Left cardiac atrium (tissue), 4 donors: ENCODE results near the gene LIPF. TPM values are rescaled to one million over a fixed set of nuclear protein-coding genes. Genes with fewer than 3 reads are reported as not detected.
"Not testable (repeated sequence)": the region's sequence is repeated elsewhere in the genome, so short reads cannot be mapped to it uniquely, and the experiment has no call there.

Source experiments
- ATAC-seq, 2 donors: fragments of 200-7000 bp; cut with Tn5 transposase; one replicate each; pipeline ENCODE4 v1.9.1; 2020; ENCODE audit warnings: mild to moderate bottlenecking in 2 of 2, moderate library complexity in 2 of 2
- DNase-seq: peaks from one replicate; pipeline ENCODE4 v3.0.0-alpha.2; 2020
- intact Hi-C, 2 donors: fragments of 100-400 bp; cut with DNase I; formaldehyde crosslinking; loops; one replicate each; pipeline versions ENCODE4 v1.14.1 to v1.15.1; 2022 to 2023
- total RNA-seq, 2 donors: library from RNA; stranded (reverse); fragmentation: NEBNext Ultra II Directional; extraction: Animal tissue kit (Norgen Biotek cat#: 25700); gene quantifications; one replicate each; pipeline ENCODE4 v1.2.1, GENCODE V29; 2021
- donor health status: DM: no; HTN: yes; CAD: no.
- donor health status: DM: no; HTN: yes; CAD: no; lungs with severe emphysema.
- donor health status: DM: yes; HTN: yes; CAD: no.
- donor health status: Dilated cardiomyopathy.

Gene LIPF
- total RNA-seq, 2 donors from 2014 or later, result not detected

DNA sequence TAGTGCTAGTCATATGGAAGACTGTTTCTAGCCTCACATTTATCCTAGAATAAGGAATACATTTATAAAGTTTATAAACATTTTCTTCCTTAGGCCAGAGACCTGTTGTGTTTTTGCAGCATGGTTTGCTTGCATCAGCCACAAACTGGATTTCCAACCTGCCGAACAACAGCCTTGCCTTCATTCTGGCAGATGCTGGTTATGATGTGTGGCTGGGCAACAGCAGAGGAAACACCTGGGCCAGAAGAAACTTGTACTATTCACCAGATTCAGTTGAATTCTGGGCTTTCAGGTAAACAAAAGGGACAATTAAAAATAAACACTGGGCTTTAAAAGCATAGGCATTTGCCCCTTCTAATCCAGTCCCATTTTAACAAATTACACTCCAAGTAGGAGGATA lies 4.2 kb downstream of the LIPF start:
- ATAC-seq (no peak), DNase-seq (no peak)
- intact Hi-C loops, result no loop called here

DNA sequence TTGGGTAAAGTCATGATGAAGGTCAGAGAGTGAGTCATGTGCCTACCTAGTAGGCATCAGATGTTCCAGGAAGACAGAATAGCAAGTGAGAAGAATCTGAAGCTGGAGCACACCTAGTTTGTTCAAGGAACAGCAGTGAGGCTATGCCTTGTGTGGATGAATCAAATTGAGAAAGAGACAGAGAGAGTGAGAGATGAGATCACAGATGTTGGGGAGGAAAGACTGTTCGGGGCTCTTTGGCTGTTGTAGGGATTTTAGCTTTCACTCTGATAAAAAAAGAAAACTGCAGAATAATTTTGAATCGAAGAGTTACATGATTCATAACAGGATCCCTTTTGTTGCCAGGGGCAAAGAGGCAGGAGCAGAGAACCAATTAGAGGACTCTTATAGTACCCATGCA lies 6.3 kb downstream of the LIPF start:
- DNase-seq (no peak), ATAC-seq (no peak)
- intact Hi-C loops, result no loop called here

DNA sequence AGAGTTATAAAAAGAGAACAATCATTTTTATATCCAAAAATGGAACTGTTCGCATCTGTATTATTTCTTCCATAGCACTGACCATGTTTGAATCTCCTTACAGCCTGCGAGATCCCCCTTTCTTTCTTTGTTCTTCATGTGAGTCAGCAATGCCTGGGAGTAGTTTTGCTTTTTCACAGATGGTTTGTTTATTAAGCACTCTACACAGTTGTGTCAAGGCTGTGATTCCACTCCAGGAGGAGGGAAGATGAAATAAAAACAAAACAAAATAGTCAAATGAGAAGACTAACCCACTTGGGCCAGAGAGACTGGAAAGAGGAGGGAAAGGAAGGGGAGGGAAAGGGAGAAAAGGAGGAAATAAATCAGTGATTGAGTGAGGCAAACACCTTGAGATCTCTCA lies 7.8 kb downstream of the LIPF start:
- ATAC-seq (no peak), DNase-seq (no peak)

DNA sequence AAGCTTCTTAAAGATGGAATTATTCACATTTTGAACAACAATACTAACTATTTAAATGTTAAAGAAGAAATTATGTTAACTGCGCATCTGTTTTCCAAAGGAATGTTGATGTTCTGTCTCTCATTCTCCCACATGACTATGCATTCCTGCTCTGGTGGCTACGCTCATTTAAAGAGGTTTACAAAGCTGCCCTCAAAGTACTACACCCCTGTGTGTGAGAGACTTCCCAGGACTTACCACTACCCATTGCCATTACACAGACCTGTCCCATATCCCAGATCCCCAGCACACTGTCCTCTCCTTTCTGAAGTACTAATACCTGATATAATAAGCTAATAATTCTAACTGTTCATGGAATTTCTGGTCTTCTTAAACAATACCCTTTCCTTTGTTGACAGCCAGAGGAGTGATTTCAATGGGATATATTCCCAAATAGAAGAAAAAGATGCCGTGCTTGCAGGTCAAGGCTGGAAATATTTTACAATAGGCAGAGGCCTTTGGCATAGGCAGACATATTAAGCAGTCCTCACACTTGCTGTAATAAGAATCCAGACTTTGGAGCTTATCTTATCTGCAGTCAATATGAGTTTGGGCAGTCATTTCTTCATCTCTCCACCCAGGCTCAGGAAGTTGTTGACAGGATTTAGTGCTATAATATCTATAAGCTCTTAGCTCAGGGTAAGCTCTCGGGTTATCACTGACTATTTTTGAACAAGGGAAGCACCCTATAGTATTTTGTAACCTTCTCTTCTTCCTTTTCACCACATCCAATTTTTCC lies 12.2 kb downstream of the LIPF start:
- DNase-seq (no peak), ATAC-seq (no peak)
- intact Hi-C loops, result no loop called here

More for the DNA sequence above, 7.8 kb downstream of the LIPF start:
- intact Hi-C loops, result no loop called here

DNA sequence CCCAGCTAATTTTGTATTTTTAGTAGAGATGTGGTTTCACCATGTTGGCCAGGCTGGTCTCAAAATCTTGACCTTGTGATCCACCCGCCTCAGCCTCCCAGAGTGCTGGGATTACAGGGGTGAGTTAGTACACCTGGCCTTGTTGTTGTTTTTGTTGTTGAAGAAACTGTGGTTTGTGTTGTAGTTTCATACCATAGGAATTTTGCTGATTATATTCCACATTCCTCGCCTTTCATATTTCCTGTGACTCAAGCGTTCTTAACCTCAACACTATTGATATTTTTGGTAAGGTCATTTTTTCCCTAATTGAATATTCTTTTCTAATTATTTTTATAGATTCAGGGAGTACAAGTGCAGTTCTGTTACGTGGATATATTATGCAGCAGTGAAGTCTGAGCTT lies 16.7 kb downstream of the LIPF start:
- DNase-seq (no peak), ATAC-seq (no peak)
- intact Hi-C loops, result loop anchor here in 1 of 2 donors (10.0 kb wide), 1 partner anchor 114 kb away; no protein-coding TSS in a partner anchor

DNA sequence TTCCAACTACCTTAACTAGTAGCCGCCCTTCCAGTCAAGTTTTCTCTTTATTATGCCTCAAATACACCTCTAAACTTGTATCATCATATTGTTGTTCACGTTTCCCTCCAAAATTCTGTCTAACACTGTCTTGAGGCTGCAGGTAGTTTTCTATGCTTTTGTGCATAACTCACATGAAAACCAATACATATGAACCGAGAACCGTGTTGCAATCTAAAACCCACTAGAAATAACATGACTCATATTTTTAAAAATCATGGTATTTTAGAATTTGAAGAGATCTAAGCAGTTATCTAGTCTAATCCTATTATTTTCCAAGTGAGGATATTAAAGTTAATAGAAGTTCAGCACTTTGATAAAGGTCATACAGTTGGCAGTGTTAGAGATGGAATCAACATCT lies 18.2 kb downstream of the LIPF start:
- no peak for DNase-seq
- intact Hi-C loops, result loop anchor here in 1 of 2 donors (10.0 kb wide), 1 partner anchor 112 kb away; no protein-coding TSS in a partner anchor
- no peak for ATAC-seq

DNA sequence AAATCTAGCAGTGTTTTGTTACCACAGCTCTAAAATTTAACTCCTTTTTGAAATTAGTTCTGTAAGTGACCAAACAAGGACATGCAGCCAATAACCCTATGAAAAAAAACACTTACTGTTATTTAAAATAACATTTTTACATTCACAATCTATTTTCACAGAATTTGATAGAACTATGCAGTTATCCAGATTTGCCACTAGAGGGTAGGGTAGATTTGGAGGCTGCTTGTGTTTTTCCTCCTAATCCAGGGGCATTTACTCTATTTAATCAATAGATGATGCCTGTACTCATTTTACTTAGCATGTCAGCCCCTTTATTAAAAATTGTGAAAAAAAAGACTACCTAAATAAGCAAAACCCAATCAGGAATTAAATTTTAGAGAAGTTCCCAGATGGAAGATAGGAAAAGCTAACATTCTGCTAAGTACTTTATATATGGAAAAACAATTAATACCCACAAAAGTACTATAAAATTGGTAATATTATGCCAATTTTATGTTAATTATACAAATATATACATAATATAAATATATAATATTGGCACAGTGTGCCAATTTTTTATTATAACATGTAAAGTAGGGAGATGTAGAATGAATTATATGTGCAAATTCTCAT lies 23.7 kb downstream of the LIPF start:
- ATAC-seq (no peak), DNase-seq (no peak)
- intact Hi-C loops, result loop anchor here (5.0 to 10.0 kb wide), 2 partner anchors 107 to 124 kb away; no protein-coding TSS in a partner anchor

DNA sequence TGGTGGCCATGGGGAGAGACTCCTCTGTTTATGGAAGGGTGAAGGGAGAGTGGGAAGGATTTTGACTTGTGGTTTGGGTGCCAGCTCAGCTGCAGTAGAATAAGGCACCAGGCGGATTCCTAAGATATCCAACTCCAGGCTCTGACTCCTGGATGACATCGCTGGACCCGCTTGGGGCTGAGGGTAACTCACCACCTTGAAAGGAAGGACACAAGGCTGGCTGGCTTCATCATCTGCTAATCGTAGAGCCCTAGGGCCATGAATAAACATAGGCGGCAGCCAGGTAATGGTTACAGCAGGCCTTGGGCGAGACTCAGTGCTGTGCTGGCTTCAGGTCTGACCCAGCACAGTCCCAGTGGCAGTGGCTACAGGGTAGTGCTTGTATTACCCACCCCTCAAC lies 25.1 kb downstream of the LIPF start:
- no peak for ATAC-seq
- intact Hi-C loops, result loop anchor here (5.0 to 10.0 kb wide), 2 partner anchors 105 to 123 kb away; no protein-coding TSS in a partner anchor
- no peak for DNase-seq

DNA sequence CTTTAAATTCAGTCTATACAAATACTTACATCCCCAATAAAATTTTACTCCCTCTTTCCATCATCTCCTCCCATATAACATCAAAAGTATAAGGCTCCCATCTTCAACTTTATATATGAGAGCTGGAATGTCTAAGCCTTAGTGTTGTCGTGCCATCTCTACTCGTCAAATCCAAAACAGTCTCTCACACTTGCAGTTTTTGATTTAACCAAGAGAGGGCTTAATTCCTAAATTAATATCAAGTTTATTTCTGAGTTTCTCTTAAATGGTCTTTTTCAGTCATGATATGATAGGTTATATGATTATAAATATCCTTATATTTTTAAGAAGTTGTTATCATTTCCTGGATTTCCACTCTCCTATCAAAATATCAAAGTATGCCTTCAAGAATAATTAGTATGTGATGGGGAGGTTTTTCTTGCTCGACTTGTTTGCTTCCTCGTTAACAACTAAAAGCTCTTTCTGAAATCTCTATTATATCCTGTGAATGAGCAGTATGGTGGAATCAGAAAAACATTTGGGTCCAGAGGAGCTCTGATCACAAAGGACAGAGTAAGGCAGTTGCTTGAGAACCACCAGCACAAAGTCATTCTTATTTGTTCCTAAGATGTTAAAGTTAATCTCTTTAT lies 29.3 kb downstream of the LIPF start:
- DNase-seq (no peak), ATAC-seq (no peak)
- intact Hi-C loops, result no loop called here

DNA sequence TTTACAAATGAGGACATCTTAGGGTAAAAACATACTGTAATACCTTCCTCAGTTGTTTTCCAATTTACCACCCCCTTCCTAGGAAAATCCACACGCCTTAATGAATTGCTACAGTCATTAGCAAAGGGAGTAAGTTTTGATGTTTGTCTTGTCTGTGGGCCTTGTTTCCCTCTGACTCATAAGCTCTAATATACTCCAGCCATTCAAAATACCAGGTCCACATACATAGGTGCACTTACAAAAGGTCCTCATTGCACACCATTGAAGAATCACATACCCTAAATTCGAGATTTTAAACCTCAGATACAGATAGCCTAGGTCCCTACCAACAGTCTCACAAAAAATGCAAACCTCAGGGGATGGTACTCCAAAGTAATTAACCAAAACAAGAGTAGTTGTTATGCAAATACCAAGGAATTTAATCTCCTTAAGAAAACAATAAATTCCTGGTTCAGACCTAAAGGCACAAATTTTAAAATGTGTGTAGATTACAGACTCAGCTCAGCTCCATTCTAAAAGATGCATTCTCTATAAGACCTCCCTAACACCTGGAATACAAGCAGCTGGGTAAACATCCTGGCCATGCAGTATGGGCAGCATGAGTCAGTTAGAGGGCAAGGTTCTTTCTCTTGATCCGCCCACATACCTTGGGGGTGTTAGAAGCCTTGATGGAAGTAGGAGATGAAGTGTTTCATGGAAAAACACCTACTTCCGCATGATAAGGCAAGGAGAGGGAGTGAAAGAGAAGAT lies 38.8 kb downstream of the LIPF start:
- no peak for ATAC-seq
- DNase-seq, result no peak
- intact Hi-C loops, result no loop called here

DNA sequence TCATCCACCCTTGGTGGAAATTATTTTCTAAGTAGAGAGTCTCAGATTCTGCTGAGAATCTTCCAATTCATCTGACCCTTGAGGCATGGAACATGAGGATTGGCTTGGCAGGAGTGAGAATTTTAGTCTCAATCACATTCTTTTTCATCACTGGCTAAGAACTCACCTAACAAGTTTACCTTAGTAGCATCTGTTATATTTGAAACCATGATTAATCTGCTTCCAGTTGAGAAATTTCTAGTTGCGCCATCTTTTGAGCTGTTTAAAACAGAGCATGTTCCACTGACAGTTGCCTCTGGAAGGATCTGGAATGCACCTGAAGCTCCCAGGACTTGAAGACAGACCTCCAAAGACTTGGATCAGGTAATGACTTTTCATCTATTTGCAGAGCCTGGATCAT lies 41.7 kb downstream of the LIPF start, which contains the start of gene LIPK:
Gene LIPK, plus strand, starts transcription at position 292 of the 400 bp plus-strand sequence. CDS start 18,295 bp downstream, outside the sequence.
- no peak for DNase-seq
- intact Hi-C loops, result no loop called here
- ATAC-seq, result no peak

DNA sequence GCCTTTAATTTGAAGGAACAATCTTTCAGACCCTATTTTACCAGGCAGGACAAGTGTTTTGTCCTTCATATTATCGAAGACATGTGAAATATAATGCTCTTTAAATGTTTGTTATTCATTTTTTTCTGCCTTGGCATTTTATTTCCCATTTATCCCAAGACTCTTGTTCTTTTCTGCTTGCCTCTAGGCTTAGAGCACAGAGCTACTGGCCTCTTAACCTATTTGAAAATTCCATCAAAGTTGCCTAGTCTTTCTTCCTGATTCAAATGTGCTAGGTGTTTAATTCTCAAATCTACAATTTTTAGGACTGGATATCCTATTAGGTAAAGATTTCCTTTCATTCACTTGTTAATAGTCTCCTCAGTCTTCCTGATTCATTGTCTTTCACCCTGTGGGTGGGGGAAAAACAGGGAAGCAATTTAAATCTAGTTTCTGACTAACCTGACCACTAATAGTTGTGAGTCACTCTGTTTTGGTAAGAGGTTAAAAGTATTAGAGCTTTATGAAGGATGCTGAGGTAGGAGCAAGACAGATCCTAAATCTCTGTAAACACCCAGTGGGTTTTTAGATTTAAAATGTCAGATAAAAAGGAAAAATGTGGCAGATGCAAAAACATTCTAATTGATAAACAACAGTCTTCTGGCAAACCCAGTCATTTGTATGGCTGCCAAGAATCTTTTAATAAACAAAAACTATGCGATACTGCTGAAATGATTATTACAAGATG lies 43.4 kb downstream of the LIPF start:
- intact Hi-C loops, result no loop called here
- DNase-seq (no peak), ATAC-seq (peak in 1 of 2 donors; percentile 80)

DNA sequence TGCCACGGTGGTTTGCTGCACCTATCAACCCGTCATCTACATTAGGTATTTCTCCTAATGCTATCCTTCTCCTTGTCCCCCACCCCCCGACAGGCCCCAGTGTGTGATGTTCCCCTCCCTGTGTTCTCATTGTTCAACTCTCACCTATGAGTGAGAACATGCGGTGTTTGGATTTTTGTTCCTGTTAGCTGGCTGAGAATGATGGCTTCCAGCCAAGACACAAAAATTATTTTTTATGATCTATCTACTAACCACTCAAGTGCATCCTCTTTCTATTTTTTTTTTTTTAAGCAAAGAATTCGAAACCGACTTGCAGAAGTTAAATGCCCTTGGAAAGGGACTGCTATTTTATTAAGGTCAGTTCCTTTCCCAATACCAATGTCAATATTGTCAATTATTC lies 45.1 kb downstream of the LIPF start:
- DNase-seq, ATAC-seq, intact Hi-C loops: not testable (repeated sequence)

DNA sequence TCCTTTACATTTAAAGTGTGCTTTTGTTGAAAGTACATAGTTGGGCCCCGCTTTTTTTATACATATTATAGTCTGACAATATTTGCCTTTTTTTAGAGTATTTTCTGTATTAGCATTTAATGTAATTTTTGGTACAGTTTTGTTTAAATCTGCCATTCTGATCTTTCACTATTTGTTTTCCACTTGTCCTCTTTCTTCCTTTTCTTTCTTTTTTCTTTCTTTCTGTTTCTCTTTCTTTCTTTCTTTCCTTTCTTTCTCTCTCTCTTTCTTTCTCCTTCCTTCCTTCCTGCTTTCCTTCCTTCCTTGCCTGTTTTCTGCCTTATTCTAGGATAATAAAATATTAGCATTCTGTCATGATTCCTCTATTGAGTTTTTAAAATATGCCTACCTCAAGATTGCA lies 51.3 kb downstream of the LIPF start:
- ATAC-seq (no peak), DNase-seq (no peak)
- intact Hi-C loops, result no loop called here

DNA sequence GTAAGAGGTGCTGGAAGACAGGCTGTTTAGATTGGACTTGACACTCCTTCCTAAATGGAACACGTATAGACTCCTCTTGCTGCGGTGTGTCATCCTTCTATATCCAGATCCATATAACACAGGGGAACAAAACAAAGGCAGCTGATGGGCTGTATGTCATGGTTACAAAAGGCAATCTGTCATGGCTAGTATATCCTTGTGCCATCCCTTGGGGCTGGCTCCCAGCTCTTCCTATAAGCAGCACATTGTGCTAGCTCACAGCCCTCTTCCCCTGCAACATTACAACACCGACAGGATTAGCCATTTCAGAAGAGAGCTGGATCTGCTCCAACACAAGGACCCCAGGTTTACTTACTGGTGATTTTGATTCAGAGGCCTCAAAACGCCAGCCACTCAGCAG lies 57.1 kb downstream of the LIPF start:
- DNase-seq (no peak), ATAC-seq (no peak)
- intact Hi-C loops, result no loop called here

DNA sequence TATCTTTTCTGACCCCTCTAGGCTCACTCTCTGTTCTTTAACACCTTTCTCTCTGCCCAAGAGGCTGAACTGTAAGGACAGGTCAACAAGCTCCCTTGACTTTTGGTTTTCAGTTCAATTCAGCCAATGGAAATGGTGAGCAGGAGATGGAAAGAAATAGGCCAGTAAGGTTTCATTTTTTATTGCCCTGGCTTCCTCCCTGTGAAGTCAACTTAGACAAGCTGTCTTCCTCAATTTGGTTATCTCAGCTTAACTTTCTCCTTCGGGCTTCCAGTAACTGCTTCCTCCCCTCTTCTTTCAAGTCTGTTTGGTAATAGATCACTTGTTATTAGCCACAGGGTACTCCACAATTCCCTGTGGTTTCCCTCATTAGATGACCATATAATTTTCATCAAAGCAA lies 61.6 kb downstream of the LIPF start:
- ATAC-seq (no peak), DNase-seq (no peak)
- intact Hi-C loops, result no loop called here

DNA sequence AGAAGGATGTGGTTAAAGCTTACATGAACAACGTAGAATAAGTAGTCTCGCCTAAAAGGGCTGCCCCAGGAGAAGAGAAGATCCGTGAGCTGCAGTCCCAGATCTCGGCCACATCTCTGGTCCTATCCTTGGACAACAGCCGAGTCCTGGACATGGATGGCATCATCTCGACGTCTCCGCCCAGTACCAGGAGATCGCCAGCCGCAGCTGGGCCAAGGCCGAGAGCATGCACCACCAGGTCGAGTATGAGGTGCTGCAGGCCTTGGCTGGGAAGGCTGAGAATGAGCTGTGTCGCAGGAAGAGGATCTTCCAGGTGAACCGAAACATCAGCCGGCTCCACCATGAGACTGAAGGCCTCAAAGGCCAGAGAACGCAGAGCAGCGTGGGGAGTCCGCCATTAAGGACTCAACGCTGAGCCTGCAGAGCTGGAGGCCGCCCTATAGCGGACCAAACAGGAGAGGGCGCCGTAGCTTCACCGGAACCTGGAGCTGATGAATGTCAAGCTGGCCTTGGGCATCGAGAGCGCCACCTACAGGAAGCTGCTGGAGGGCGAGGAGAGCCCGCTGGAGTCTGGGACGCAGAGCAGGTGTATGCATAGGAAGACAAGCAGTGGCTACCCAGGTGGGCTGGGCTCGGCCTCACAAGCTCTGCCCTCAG lies 64.0 kb downstream of the LIPF start:
- DNase-seq, result no peak
- intact Hi-C loops, result no loop called here
- ATAC-seq, result no peak
